GM21737 (cell line): ENCODE measurements around the gene GSX2.
A peak's percentile ranks its signal among the peaks of the same experiment; 100 is the strongest.

Experiments used
- ATAC-seq: cut with Tn5 transposase; IDR thresholded peaks from one replicate; pipeline ENCODE4 v1.9.1; 2021; ENCODE audit warnings: mild to moderate bottlenecking, moderate library complexity; ENCODE audit not compliant: unreplicated experiment

Gene GSX2

DNA sequence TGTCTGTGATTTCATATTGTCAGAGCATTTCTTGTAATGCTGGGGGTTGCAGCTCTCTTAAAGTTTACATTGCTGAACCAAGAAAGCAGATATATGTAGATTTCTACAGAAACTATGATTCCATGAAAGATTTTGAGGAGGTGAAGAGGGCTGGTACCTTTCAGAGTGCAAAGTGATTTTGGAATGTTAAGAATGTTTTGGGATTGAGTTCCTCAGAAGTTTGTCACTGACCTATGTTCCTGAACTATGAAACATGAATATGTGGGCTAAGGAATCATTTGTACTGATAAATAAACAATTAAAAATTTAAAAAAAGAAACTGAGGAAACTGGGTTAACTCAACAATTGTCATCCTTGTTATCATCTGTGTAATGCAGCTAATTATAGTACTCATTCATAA is 23.3 kb upstream of the GSX2 start:
- ATAC-seq: no peak

DNA sequence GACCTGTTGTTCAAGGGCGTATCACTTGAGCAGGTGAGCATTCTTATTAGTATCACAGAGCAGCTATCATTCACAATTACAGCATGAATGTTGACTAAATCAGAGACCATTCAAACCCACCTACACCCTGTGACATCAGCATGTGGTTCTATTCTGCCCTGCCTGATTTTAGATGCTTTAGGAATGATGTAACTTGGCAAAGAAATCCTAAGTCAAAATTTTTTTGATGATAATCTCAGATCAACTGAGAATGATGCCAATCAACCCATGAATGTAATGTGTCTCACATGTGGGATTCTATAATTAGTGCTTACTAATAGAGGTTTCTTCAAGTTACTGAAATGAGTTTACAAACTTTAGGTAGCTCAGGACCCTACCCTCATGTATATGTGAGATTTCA is 22.2 kb upstream of the GSX2 start:
- no peak for ATAC-seq

DNA sequence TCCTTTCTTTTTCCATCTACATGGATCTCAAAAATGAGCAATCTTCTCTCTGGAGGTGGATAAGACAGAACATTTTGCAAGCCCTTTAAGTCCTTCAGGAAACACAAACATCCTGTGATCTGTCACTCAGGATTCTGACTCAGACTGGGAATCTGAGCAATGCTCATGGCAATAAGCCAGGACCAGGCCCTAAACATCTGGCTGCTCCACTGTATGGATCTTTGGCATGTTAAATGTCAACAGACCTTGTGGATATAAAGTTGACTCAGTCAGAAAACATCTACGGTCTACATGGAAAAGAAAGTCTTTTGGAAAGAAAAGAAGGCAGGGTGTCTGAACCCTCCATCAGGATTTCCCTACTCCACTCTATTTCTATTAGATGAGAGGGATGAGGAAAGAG is 17.8 kb upstream of the GSX2 start:
- ATAC-seq: no peak

DNA sequence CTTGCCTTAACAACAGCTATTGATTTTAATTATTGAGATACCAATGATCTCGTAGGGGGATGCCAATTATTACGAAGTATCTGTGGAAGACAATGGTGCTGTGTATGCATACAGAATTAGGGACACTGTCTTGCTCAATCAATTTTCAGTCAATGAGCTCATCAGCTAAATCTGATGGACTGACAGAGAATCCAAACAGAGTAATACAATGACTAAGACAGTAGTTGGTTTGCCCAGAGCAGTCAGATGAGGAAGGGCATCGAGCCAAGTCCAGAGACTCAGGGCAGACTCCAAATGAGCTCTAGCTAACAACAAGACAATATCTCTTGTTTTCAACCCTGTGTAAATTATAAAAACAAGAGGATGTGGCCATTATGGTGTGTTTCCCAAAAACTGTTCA is 14.7 kb upstream of the GSX2 start:
- no peak for ATAC-seq

DNA sequence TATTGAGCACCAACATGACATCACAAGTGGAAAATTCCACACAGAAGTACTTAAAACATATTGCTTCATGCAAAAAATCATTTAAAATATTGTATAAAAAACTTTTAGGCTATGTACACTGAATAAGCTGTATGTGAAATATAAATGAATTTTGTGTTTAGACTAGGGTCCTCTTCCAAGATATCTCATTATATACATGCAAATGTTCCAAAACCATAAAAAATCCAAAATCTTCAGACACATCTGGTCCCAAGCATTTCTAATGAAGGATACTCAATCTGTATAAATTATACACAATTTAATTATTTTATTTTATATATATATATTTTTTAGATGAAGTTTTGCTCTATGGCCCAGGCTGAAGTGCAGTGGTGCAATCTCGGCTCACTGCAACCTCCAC is 10.1 kb upstream of the GSX2 start:
- no peak for ATAC-seq

DNA sequence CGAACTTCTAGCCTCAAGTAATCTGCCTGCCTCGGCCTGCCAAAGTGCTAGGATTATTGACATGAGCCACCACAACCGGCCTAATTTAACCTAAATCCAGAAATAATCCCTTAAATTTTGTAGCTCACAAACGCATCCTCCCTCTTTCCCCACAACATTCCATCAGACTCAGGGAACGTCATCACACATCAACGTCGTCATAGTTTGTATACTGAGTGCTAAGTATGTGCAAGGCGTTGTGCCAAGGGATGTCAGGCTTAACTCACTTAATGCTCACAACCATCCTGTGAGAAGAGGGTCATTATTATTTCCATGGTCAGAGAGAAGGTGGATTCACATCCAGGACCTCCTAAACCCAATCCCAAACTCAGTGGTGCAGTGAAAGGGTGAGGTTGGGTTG is 9.6 kb upstream of the GSX2 start:
- ATAC-seq: no peak

DNA sequence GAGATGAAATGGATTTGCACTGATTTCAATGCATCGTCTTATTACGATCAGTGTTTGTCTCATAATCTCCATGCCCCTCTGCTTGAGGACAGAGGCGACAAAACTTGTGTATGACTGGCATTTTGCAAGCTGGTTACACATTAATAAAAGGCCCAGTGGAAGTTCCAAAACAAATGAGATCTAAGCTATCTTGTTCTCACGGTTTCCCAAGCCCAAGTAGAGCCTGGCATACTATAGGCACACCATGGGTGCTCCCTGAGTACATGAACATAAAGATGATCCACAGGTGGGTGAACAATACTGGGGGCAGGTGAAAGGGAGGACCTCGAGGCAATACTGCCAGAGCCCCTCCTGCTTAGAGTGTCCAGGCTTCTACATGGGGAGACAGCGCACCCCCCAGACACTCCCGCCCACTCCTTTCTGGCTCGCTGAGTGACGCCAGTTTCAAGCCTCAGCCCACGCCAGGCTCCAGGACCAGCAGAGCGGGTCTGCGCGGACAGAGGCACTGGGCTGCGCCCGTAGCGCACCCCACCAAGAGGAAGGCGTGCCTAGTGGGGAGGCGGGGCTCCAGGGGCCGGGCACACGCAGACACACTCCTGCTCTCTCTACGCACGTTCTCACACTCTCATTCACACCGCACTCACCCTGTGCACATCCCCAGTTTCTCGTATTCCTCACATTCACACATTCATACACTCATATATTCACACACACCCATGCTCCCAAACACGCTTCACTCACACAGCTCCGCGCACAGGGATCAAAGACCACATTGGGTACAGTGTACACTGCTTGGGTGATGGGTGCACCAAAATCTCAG is 8.9 kb upstream of the GSX2 start:
- no peak for ATAC-seq

DNA sequence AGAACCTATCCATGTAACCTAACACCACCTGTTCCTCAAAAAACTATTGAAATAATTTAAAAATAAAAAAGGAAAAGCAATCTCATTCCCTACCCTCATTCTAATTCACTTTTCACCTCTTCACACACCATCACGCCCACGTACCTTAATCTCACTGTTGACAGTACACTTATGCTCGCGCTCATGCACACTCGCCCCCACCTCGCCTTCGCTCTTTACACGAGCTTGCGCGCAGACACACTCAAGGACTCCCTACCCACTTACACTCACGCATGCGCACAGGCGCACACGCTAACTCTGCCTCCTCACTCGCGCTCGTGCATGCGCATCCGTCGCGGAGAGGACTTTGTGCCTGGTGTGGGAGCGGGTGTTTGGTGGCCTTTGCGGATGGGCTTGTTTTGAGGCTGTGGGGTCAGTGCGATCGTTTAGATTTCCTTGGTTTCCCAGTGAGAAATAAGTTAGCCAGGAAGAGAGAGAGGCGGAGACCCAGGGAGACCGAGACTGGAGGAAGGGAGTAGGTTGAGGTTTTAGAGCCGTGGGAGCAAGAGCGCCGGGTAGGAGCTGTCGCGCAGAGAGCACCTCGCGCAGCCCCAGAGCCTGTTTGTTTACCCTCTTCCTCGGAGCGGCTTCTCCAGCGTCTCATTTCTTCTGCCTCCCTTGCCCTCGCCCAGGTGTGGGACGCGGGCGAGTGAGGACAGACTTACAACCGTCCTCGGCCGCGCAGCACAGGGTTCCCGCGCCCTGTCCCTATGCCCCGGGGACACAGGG is 8.1 kb upstream of the GSX2 start:
- ATAC-seq: peak; percentile 63

DNA sequence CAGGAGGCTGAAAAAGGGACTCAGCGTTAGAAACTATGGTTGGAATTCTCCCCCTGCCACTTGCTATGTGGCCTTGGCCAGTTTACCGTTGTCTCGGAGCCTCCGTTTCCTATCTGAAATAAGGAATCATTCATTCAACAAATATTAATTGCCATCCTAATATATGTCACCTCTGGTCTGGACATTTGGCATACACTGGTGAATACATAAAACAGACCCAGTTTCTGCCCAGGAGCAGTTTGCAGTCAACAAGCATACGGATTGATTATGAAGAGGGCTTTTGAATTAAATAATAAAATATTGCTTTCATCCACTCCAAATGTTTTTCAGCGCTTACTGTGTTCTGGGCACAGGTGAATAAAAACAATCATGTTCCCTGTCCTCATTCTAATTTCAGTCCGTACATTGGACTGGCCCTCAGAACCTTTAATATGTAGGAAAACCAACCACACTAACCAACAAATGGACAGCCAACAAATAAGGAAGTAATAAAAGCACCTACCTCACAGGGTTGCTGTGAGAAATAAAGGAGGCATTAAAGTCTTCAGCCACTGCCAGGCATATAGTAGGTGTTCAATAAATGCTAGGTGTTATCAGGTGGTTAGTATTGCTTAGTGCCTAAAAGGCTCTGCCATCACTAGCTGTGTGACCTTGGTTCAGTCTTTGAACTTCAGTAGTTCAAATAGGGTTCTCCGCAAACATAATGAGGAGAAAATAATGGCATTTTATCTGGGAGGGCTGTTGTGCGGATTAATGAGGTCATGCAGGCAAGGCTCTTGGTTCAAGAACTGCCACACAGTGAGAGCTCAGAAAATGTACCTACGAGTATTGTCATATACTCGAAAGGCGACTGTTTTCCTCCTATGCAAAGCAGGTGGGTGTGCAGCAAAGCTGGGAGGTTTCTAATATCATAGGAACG is 7.3 kb upstream of the GSX2 start:
- ATAC-seq: no peak

DNA sequence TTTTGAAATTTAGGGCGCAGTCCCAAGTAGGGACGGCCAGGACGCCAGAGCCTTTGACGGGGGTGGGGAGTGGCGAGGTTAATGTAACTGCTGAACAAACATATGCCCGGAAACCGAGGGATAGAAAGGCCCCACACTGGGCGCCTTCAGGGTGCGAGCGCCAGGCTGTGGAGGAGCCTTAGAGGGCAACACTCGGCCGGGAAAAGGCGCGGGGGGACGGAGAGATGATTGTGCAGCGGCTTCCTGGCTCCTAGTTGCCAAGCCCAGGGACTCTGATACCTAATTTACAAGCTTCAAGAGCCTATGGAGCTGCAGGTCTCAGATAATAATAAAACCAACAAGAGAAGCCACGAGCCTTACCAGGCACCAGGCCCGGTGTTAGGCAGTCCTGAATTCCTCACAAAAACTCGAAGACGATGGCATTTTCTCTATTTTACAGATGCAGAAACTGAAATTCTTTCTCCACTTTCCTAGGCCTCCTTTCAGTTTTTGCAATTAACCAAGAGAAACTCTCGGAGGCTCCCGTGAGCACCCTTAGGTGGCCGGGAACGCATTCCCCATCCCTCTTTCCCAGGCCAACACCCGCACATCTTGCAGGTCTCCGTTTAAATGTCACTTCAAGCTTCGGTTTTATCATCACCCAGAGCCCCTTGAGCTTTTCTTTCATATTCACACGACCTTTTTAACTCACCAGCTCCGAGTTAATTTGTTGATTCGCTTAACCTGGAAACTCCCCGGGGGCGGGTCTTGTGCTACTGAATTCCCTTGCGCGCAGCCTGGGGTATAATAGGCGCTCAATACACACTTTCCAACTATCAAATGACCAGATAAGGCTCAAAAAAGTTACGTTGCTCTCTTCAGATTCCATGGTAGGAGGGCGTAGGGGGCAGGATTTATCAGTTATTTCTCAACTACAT is 6.4 kb upstream of the GSX2 start:
- ATAC-seq: no peak

DNA sequence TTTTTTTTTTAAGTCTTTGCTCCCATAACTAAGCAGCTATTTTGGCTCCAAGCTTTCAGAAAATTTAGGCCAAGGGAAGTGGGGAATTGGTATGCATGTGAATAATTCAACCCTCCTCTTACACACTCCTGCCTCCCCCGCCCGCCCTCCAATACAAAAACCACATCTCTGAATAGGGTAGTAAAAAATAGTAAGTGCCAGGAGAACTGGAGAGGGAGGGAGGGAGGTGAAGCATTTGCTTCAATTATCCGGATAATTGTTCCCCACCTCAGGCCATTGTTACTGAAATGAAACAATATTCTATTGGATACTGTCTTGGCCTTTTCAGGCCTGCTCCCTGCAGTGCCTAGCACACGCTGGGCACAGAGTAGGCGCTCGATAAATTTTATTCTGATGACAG is 5.5 kb upstream of the GSX2 start:
- no peak for ATAC-seq

DNA sequence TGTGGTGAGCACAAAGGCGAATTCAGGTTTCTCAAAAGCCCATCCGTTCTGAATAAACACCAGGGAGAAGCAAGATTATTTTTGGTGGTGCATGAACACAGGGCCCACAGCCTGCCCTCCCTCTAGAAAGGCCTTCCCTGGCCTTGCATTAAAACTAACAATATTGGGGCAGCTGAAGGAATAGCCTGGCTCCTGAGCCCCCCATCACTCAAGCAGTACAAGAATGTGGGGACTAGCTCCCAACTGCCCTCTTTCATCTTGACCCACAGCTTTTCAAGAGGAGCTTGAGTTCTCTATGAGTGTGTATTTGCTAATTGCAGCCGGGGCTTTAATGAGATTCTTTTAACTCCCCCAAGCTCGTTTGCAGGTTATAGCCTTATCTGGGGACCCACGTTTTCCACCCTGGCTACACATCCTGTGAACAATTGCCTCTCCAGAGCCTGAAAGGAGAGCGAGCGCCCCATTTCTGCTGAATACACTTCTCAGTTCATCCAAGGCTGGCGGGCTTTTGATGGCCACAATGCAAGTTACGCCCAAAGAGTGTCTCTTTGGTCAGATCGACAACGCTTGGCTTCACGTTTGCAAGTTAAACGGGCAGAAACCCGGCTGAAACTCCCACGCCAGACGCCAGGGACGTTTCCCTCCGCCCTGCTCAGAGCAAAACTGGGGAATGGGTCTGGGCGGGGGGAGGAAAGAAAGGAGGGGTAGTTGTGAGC is 4.7 kb upstream of the GSX2 start:
- no peak for ATAC-seq

DNA sequence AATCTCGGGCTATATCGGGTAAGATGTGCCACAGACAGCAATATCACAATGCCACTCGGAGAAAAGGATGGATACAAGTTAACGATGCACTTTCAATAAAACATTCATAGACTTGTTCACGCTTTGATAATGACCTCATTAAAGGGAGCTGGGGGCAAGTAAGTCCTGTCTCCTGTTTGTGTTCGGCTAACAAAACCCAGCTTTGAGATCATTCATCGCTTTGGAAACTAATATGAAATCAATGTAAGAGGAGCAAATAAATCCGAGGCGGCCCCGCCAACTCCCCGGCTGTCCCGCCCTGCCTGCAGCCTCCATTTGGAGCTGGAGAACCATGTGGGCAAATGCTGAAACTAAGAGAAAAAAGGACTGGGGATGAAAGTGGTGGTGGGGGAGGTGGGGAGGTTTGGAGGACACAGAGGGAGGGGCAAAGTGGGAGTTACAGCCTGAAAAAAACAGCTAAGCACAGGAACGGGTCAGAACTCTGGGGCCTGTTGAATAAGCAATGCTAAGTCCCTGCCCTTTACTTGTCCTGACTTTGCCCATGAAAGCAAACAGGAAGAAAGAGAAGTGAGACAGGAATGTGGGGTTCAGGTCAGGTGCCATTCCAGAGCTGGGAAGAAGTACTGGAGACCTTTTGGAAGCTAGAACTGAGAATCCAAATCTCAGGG is 3.5 kb upstream of the GSX2 start:
- no peak for ATAC-seq

DNA sequence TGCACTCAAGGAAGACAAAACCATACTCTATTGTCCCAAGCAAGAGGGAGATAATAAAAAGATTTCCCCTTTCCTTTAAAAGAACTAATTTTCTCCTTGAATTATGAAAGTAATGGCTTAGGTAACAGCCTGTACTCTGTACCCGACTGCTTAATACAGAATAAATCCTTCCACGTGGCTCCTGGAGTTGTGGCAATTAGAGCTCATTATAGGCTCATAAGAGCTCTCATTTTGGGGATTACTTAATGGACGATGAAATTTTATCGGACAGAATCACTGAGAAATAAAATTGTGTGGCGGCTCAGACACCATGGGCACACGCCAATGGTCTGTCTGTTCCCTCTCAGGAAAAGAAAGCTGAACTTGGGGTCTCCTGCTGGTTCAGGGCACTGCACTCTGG is 2.8 kb upstream of the GSX2 start:
- ATAC-seq: no peak

DNA sequence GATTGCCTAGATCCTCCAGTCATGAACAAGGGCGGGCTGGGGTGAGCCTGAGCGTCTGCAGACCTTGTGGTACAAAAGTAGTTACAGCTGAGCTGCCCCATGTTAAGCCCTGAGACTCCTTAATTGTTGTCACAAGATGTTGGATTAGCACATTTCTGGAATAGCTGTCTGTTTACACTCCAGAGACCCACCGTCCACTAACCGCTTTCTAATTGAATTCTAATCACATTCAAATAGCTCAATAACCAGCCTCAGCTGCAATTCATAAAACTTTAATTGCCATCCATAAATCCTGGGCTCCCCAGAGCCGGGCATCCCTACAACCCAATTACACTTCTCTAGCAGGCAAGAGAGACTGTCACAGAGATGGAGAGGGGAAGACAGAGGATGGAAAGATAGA is 1.6 kb upstream of the GSX2 start:
- ATAC-seq: no peak

DNA sequence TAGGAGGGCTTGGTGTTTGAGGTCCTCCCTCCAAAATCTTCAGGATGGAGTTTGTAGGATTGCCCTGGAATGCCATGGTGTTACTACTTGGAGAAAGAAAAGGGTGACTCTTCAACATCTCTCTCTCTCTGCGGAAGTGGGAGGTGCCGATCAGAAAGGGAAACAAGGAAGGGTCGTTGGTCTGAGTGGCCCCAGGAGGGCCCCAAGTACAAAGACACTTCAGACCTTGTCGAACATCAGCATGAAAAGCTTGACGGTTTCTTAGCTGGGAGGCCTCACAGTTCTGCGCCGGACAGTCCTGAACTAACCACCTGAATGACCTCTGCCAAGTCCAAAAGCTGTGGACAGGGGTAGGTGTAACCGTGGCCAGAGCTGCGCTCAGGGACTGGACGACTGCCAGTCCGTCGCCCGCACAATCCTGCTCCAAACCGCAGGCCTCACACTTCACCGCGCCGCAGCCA is 646 bp upstream of the GSX2 start:
- ATAC-seq: no peak

DNA sequence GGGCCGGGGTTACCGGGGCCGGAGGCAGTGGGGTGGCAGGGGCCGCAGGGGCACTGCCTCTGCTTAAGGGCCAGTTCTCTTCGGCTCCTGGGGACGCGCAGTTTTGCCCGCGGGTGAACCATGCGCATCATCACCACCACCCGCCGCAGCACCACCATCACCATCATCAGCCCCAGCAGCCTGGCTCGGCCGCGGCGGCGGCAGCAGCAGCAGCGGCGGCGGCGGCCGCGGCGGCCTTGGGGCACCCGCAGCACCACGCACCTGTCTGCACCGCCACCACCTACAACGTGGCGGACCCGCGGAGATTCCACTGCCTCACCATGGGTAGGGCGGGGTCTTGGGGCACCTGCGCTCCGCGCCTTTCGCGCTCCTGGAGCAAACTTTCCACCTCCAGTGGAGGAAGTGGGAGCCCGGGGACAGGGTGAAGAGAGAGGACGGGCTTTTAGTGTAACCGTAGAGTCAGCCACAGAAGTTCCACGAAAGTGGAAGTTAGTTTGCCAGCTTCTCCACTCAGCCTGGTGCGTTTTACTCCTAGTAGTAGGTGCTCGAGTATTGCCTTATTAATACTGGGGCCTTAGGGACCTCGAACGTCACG is 729 bp downstream of the GSX2 start:
- no peak for ATAC-seq

DNA sequence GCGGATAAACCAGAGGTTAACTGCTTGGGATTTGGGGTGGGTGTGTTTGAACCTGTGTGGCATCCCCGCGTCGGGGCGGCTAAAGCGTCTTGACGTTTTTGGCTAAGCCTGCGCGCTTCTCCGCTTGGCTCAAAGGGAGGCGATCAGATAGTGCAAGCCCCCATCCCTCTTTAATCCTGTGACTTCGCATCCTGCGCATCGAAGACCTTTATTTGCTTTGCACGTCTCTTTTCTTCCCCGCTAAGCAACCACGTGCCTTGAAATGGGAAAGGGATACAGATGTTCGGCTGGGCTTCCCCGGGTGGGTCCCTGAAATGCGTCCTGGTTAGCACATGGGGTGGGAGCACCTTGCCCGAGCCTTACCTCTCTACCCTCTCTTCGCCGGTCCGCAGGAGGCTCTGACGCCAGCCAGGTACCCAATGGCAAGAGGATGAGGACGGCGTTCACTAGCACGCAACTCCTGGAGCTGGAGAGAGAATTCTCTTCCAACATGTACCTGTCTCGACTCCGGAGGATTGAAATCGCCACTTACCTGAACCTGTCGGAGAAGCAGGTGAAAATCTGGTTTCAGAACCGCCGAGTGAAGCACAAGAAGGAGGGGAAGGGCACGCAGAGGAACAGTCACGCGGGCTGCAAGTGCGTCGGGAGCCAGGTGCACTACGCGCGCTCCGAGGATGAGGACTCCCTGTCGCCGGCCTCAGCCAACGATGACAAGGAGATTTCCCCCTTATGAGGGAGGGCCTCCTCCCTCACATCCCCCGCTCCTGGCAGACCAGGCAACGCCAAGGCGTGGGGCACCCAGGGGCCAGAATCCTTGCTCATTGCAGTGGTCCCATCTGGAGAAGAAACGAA is 1.5 kb downstream of the GSX2 start:
- no peak for ATAC-seq
